H1 (cell line): ENCODE results near the gene BCAM. TPM values are rescaled to one million over a fixed set of nuclear protein-coding genes. Genes with fewer than 3 reads are reported as not detected.

Experiments
- KDM4A ChIP-seq: IDR thresholded peaks from one replicate; pipeline ENCODE4 v1.7.1; 2012; ENCODE audit warnings: low read depth, mild to moderate bottlenecking, moderate library complexity, low read length, inconsistent platforms; ENCODE audit not compliant: severe bottlenecking
- MAFK ChIP-seq: IDR thresholded peaks from 2 replicates; pipeline ENCODE4 v1.6.1; 2012; ENCODE audit warnings: low read depth, mild to moderate bottlenecking, improper control_type of control experiment, low read length
- polyA plus RNA-seq, 7 experiments: library from polyadenylated mRNA; depleted of rRNA in 3 of 7; stranded (reverse) in 5 of 7; unstranded in 2 of 7; fragments of >200 nt in 5 of 7; fragments of 200-250 nt in 2 of 7; gene quantifications; 1 replicate in 5 of 7; 2 replicates in 1 of 7; 4 replicates in 1 of 7; pipeline versions ENCODE4 v1.2.1 to v1.2.3, GENCODE V29; 2011 to 2013; ENCODE audit warnings: missing spikeins in 2 of 7, mixed read lengths in 2 of 7
- total RNA-seq: library from RNA; stranded (reverse); fragmentation: NEBNext Ultra II Directional; extraction: Animal tissue kit (Norgen Biotek cat#: 25700); gene quantifications from 2 replicates; pipeline ENCODE4 v1.2.1, GENCODE V29; 2021

Gene BCAM
- total and polyA plus RNA-seq, 2 of the 8 experiments (the other 6 are each of a cell fraction or from before 2014, with no cell fraction given): 32.5 to 81.4 TPM

DNA sequence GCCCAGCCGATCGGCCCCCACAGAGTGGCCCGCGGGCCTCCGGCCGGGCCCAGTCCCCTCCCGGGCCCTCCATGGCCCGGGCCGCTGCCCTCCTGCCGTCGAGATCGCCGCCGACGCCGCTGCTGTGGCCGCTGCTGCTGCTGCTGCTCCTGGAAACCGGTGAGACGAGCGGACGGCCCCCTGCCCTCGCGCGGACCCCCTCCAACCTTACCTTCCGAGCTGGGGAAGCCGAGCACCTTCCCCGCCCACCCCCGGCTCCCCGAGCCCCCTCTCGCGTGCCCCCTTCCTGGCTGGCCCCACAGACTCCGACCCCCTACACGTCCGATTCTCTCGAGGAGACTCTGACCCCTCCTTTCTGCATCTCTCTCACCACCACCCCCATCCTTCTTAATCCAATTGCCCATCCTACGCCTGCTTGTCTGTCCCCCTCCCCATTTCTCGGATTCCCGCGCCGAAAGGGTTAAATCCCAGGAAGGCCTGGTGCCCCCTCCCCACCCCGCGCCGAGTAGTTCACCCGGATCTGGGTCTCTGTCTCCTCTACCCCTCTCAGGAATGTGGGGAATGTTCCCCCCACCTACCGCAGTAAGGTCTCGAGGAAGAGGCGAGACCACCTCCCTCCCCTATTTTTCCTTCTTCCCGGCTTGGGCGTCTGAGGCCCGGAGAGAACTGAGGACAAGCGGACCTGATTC is 37.7 kb downstream of the BCAM start (continued):
- TF ChIP-seq KDM4A (peak; percentile 66), MAFK (no peak)
